Nephron (organoid): ENCODE results near the gene MVD.
A peak's percentile ranks its signal among the peaks of the same experiment; 100 is the strongest.

Experiments used
- H3K27ac Mint-ChIP-seq, 3 experiments: 2 replicates each; pipeline ENCODE4 v1.8.0; 2020; ENCODE audit warnings: mixed read lengths in 3 of 3, mild to moderate bottlenecking in 2 of 3, moderate library complexity in 1 of 3
- H3K27me3 Mint-ChIP-seq: 2 replicates; pipeline ENCODE4 v1.8.0; 2021; ENCODE audit warnings: low read depth, mild to moderate bottlenecking, moderate library complexity, mixed read lengths
- H3K36me3 Mint-ChIP-seq: 2 replicates; pipeline ENCODE4 v1.8.0; 2020; ENCODE audit warnings: low read depth, mixed read lengths
- H3K4me1 Mint-ChIP-seq: 2 replicates; pipeline ENCODE4 v1.8.0; 2020; ENCODE audit warnings: mixed read lengths
- H3K4me3 Mint-ChIP-seq, 3 experiments: 2 replicates each; pipeline ENCODE4 v1.8.0; 2020; ENCODE audit warnings: mild to moderate bottlenecking in 3 of 3, mixed read lengths in 3 of 3, moderate library complexity in 2 of 3
- H3K9me3 Mint-ChIP-seq: 2 replicates; pipeline ENCODE4 v1.8.0; 2020; ENCODE audit warnings: mixed read lengths
- TF ChIP-seq, protein P1 (sequence below), 3 experiments: fragments of 200-600 bp; sonication (generic); IDR thresholded peaks; one replicate each; pipeline ENCODE4 v1.5.0; 2021; ENCODE audit warnings: antibody characterized with exemption in 3 of 3; ENCODE audit not compliant: unreplicated experiment in 3 of 3

Gene MVD

DNA sequence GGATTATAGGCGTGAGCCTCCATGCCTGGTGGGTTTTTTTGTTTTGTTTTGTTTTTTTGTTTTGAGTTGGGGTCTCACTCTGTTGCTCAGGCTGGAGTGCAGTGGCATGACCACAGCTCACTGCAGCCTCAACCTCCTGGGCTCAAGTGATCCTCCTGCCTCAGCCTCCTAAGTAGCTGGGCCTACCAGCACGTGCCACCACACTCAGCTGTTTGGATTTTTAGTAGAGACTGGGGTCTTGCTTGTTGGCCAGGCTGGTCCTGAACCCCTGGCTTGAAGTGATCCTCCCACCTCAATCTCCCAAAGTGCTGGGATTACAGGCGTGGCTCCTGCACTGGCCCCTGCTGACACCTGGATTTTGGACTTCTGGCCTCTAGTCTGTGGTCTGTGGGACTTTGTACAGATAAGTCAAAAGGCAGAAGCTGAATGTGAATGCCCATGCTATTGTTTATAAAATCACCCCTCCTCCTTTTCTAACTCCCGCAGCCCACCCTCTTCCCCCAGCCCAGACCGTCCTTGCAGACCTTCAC, 17.7 kb upstream of the MVD start:
- Mint-ChIP-seq H3K4me3 (no peak overlapping the region), H3K4me1 (no peaks in the 10 kb centered on the region), H3K9me3 (no peaks in the 10 kb centered on the region), H3K27ac (no peak overlapping the region), H3K36me3 (no peaks in the 10 kb centered on the region), H3K27me3 (peaks cover 42% of the 10 kb centered on the region)
- TF ChIP-seq, protein P1, sequence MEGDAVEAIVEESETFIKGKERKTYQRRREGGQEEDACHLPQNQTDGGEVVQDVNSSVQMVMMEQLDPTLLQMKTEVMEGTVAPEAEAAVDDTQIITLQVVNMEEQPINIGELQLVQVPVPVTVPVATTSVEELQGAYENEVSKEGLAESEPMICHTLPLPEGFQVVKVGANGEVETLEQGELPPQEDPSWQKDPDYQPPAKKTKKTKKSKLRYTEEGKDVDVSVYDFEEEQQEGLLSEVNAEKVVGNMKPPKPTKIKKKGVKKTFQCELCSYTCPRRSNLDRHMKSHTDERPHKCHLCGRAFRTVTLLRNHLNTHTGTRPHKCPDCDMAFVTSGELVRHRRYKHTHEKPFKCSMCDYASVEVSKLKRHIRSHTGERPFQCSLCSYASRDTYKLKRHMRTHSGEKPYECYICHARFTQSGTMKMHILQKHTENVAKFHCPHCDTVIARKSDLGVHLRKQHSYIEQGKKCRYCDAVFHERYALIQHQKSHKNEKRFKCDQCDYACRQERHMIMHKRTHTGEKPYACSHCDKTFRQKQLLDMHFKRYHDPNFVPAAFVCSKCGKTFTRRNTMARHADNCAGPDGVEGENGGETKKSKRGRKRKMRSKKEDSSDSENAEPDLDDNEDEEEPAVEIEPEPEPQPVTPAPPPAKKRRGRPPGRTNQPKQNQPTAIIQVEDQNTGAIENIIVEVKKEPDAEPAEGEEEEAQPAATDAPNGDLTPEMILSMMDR (IDR thresholded peaks at IDR 0.05; ENCODE audit: unreplicated experiment in 3 of 3): no peak

GRCh38 chr16:88678224-88678979, 15.5 kb upstream of the MVD start:
- no peak overlapping the region for H3K27ac Mint-ChIP-seq
- H3K4me3 Mint-ChIP-seq: no peak overlapping the region
- no peaks in the 10 kb centered on the region for H3K9me3 Mint-ChIP-seq
- TF ChIP-seq, protein P1 (IDR thresholded peaks at IDR 0.05; ENCODE audit: unreplicated experiment in 3 of 3): no peak
- H3K36me3 Mint-ChIP-seq: no peaks in the 10 kb centered on the region
- peaks cover 20% of the 10 kb centered on the region for H3K27me3 Mint-ChIP-seq
- H3K4me1 Mint-ChIP-seq: peaks cover 13% of the 10 kb centered on the region

- TF ChIP-seq, protein P1 (IDR thresholded peaks at IDR 0.05; ENCODE audit: unreplicated experiment in 3 of 3): no peak
- no peak overlapping the region for H3K4me3 Mint-ChIP-seq
- peaks cover 13% of the 10 kb centered on the region for H3K4me1 Mint-ChIP-seq
- H3K27me3 Mint-ChIP-seq: peaks cover 15% of the 10 kb centered on the region
- no peaks in the 10 kb centered on the region for H3K36me3 Mint-ChIP-seq
- no peaks in the 10 kb centered on the region for H3K9me3 Mint-ChIP-seq
- H3K27ac Mint-ChIP-seq: no peak overlapping the region
These were observed 14.8 kb upstream of the MVD start for GRCh38 chr16:88677721-88678120.

GRCh38 chr16:88676502-88677242, 13.8 kb upstream of the MVD start:
- Mint-ChIP-seq H3K27ac (no peak overlapping the region), H3K4me3 (no peak overlapping the region), H3K9me3 (no peaks in the 10 kb centered on the region), H3K4me1 (peaks cover 13% of the 10 kb centered on the region), H3K36me3 (no peaks in the 10 kb centered on the region), H3K27me3 (peaks cover 5% of the 10 kb centered on the region)
- TF ChIP-seq, protein P1 (IDR thresholded peaks at IDR 0.05; ENCODE audit: unreplicated experiment in 3 of 3): no peak

DNA sequence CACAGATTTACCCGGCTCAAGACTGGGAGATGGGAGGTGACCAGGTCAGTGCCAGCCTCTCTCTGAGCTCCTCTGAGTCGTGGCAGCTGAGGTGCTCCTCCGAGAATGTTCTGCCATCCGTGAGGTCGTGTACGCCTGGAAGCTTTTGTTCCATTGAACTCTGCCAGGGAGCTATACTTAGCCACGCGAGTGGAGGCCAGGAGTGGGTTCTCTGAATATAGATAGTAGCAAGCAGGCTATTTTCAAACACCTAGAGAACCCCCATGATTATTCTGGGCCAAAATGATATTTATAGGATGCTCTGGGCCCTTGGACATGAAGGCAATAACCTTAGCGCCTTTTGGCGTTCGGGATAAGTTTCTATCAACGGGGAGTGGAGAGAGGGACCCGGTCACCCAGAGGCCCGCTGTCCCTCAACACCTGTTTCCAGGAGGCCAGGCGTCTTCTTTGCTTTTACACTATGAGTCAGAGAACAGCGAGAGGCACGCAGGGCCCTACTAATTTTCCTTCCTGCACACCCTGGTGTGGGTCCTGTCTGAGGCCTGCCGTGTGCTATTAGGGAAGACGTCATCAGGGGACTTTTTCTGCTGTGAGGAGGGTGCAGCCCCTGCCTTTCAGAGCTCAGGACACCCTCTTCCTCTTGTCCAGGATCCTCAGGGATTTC, 11.0 kb upstream of the MVD start:
- TF ChIP-seq, protein P1 (IDR thresholded peaks at IDR 0.05; ENCODE audit: unreplicated experiment in 3 of 3): no peak
- Mint-ChIP-seq H3K27ac (no peak overlapping the region), H3K36me3 (peaks cover under 1% of the 10 kb centered on the region), H3K4me3 (peak overlapping the region in 1 of 3 experiments; percentile 11), H3K9me3 (no peaks in the 10 kb centered on the region), H3K4me1 (peaks cover 13% of the 10 kb centered on the region), H3K27me3 (no peaks in the 10 kb centered on the region)
